Lung (tissue), 12 donors: ENCODE data around the gene WSCD2. TPM values are rescaled to one million over a fixed set of nuclear protein-coding genes. Genes with fewer than 3 reads are reported as not detected.

Experiments used
- ATAC-seq: fragments of 200-7000 bp; cut with Tn5 transposase; one replicate; pipeline ENCODE4 v1.9.1; 2020; ENCODE audit warnings: moderate number of reproducible peaks; ENCODE audit not compliant: insufficient read depth, low FRiP score
- DNase-seq, 3 donors: peaks; one replicate each; pipeline ENCODE4 v3.0.0-alpha.2; 2013 to 2017
- H3K27ac ChIP-seq, 2 donors: one replicate each; pipeline ENCODE4 v1.5.1; 2013; ENCODE audit warnings: mild to moderate bottlenecking in 2 of 2, moderate library complexity in 2 of 2, control low read depth in 1 of 2, inconsistent platforms in 1 of 2, low read depth in 1 of 2, low read length in 1 of 2
- H3K27me3 ChIP-seq, 3 donors: one replicate each; pipeline ENCODE4 v1.5.1; 2013; ENCODE audit warnings: low read length in 2 of 3; ENCODE audit not compliant: control insufficient read depth in 3 of 3, insufficient read depth in 3 of 3
- H3K36me3 ChIP-seq, 4 donors: one replicate each; pipeline ENCODE4 v1.5.1; 2013; ENCODE audit warnings: low read length in 4 of 4, mild to moderate bottlenecking in 1 of 4, moderate library complexity in 1 of 4; ENCODE audit not compliant: control insufficient read depth in 4 of 4, insufficient read depth in 4 of 4
- H3K4me1 ChIP-seq, 5 donors: one replicate each; pipeline ENCODE4 v1.5.1; 2013; ENCODE audit warnings: low read length in 5 of 5, mild to moderate bottlenecking in 2 of 5, moderate library complexity in 1 of 5; ENCODE audit not compliant: control insufficient read depth in 5 of 5, insufficient read depth in 5 of 5
- H3K4me3 ChIP-seq: one replicate; pipeline ENCODE4 v1.5.1; 2013; ENCODE audit warnings: mild to moderate bottlenecking, control low read depth, moderate library complexity
- H3K9ac ChIP-seq, 2 donors: one replicate each; pipeline ENCODE4 v1.5.1; 2013; ENCODE audit warnings: low read length in 2 of 2, control low read depth in 1 of 2; ENCODE audit not compliant: insufficient read depth in 1 of 2
- H3K9me3 ChIP-seq, 4 donors: one replicate each; pipeline ENCODE4 v1.5.1; 2013; ENCODE audit warnings: low read length in 3 of 4, mild to moderate bottlenecking in 1 of 4, moderate library complexity in 1 of 4; ENCODE audit not compliant: control insufficient read depth in 4 of 4, insufficient read depth in 3 of 4
- CTCF ChIP-seq: IDR thresholded peaks from 2 replicates; pipeline ENCODE4 v1.5.1; 2012; ENCODE audit warnings: mild to moderate bottlenecking; ENCODE audit errors: control extremely low read depth, extremely low read depth
- WGBS, 2 donors: extraction: QIAGEN DNeasy Blood & Tissue Kit; methylation state at CpG; one replicate each; pipeline ENCODE4 v1.1.7; 2013; 5-methylcytosine and 5-hydroxymethylcytosine counted together
- polyA plus RNA-seq, 2 donors: library from polyadenylated mRNA; stranded (reverse); fragments of 200-250 nt; gene quantifications; one replicate each; pipeline ENCODE4 v1.2.1, GENCODE V29; 2013
- total RNA-seq, 2 donors: library from RNA; depleted of rRNA in 1 of 2; stranded (reverse); fragments of >200 nt in 1 of 2; gene quantifications; one replicate each; pipeline ENCODE4 v1.2.1, GENCODE V29; 2014 to 2021
- donor health status: control.
- donor health status: control.
- donor health status: Bipolar disorder and iron deficiency.
- donor health status: healthy.
- donor health status: DM: yes; HTN: yes; CAD: no.

Gene WSCD2
- total and polyA plus RNA-seq, 4 donors = 0.02 to 1.8 (median 0.40) TPM

GRCh38 chr12:108273217-108273616 lies 144.1 kb downstream of the WSCD2 start:
- 71 to 83% methylated on average over 2 of the region's 2 CpGs for WGBS, 2 donors
- peaks cover 0 to 11% (median 0%) of the 10 kb centered on the region in 5 donors for H3K4me1 ChIP-seq

GRCh38 chr12:108277613-108278012 lies 148.5 kb downstream of the WSCD2 start:
- no peak overlapping the region for H3K27ac ChIP-seq
- peaks cover 0 to 2% (median 0%) of the 10 kb centered on the region in 4 donors for H3K9me3 ChIP-seq
- no peaks in the 10 kb centered on the region for H3K27me3 ChIP-seq
- ATAC-seq = no peak
- H3K4me3 ChIP-seq = no peak overlapping the region
- no peaks in the 10 kb centered on the region for H3K36me3 ChIP-seq
- no peak for DNase-seq
- no peak overlapping the region for H3K9ac ChIP-seq
- peaks cover 0 to 5% (median 0%) of the 10 kb centered on the region in 5 donors for H3K4me1 ChIP-seq
- no peak for TF ChIP-seq CTCF

More at GRCh38 chr12:108273217-108273616, 144.1 kb downstream of the WSCD2 start:
- no peaks in the 10 kb centered on the region for H3K27me3 ChIP-seq
- H3K27ac ChIP-seq = no peak overlapping the region
- DNase-seq = no peak
- ATAC-seq = no peak
- no peaks in the 10 kb centered on the region for H3K36me3 ChIP-seq
- TF ChIP-seq CTCF = no peak
- peaks cover 0 to 4% (median 0%) of the 10 kb centered on the region in 4 donors for H3K9me3 ChIP-seq
- H3K9ac ChIP-seq = no peak overlapping the region
- H3K4me3 ChIP-seq = no peak overlapping the region

- Histone ChIP-seq H3K27me3 (no peaks in the 10 kb centered on the region), H3K9ac (no peak overlapping the region), H3K36me3 (no peaks in the 10 kb centered on the region), H3K4me3 (no peak overlapping the region), H3K9me3 (no peaks in the 10 kb centered on the region), H3K27ac (peak overlapping the region in 1 of 2 donors; percentile 54), H3K4me1 (peaks cover 0 to 16% (median 0%) of the 10 kb centered on the region in 5 donors)
- WGBS, 2 donors = 27 to 30% methylated on average over 2 of the region's 2 CpGs
- DNase-seq = no peak
- TF ChIP-seq CTCF = no peak
- no peak for ATAC-seq
These were observed 153.1 kb downstream of the WSCD2 start for GRCh38 chr12:108282160-108282559.

GRCh38 chr12:108282676-108283075 lies 153.6 kb downstream of the WSCD2 start:
- Histone ChIP-seq H3K4me1 (peaks cover 0 to 16% (median 0%) of the 10 kb centered on the region in 5 donors), H3K27me3 (no peaks in the 10 kb centered on the region), H3K27ac (peak overlapping the region in 1 of 2 donors; percentile 54), H3K9me3 (no peaks in the 10 kb centered on the region), H3K36me3 (no peaks in the 10 kb centered on the region), H3K9ac (no peak overlapping the region), H3K4me3 (no peak overlapping the region)
- peak in 1 of 3 donors; percentile 51 for DNase-seq
- 10 to 27% methylated on average over 3 of the region's 3 CpGs for WGBS, 2 donors
- no peak for TF ChIP-seq CTCF
- ATAC-seq = no peak
